Caco-2 (cell line): ENCODE data around the gene FOXP1. TPM values are rescaled to one million over a fixed set of nuclear protein-coding genes. Genes with fewer than 3 reads are reported as not detected.

Source experiments
- BruUV-seq: library from RNA; stranded (reverse); fragments of 400-500 nt; replicated peaks from 2 replicates; lab custom pipeline; 2021; lab: Mats Ljungman, UMichigan
- CTCF ChIA-PET: fragments of 300-600 bp; sonication (Branson Sonifier 250); formaldehyde crosslinking; loops from one replicate; lab custom pipeline; 2022; ENCODE audit warnings: antibody characterized with exemption; lab: Charles Lee
- POLR2A ChIA-PET: fragments of 300-600 bp; sonication (Branson Sonifier 250); formaldehyde crosslinking; loops from one replicate; lab custom pipeline; 2022; ENCODE audit warnings: antibody characterized with exemption; lab: Charles Lee
- DNase-seq, 2 experiments: peaks; one replicate each; pipeline versions ENCODE4 v3.0.0 to v3.0.0-alpha.2; 2020 to 2022
- H3K27me3 ChIP-seq: replicated peaks from 2 replicates; pipeline ENCODE4 v1.6.0; 2011; ENCODE audit warnings: low read length; ENCODE audit not compliant: control insufficient read depth, insufficient read depth
- H3K36me3 ChIP-seq: 2 replicates; pipeline ENCODE4 v1.5.1; 2011; ENCODE audit warnings: low read length; ENCODE audit not compliant: control insufficient read depth, insufficient read depth
- H3K4me1 ChIP-seq: fragments of 250-450 bp; sonication (Bioruptor Pico); 2 replicates; pipeline ENCODE4 v1.5.1; 2020; ENCODE audit warnings: mild to moderate bottlenecking
- H3K4me3 ChIP-seq: 2 replicates; pipeline ENCODE4 v1.5.1; 2011; ENCODE audit warnings: low read depth, mild to moderate bottlenecking, control low read depth, low read length
- H3K9me3 ChIP-seq: fragments of 250-450 bp; sonication (Bioruptor Pico); 2 replicates; pipeline ENCODE4 v1.5.1; 2020; ENCODE audit warnings: mild to moderate bottlenecking, moderate library complexity
- H3K27ac Mint-ChIP-seq: one replicate; pipeline ENCODE4 v1.8.0; 2022; ENCODE audit warnings: mixed read lengths; ENCODE audit not compliant: unreplicated experiment
- H3K27me3 Mint-ChIP-seq: one replicate; pipeline ENCODE4 v1.8.0; 2022; ENCODE audit warnings: mixed read lengths; ENCODE audit not compliant: insufficient read depth, unreplicated experiment
- H3K36me3 Mint-ChIP-seq: one replicate; pipeline ENCODE4 v1.8.0; 2022; ENCODE audit warnings: mild to moderate bottlenecking, mixed read lengths; ENCODE audit not compliant: insufficient read depth, unreplicated experiment
- H3K4me1 Mint-ChIP-seq: one replicate; pipeline ENCODE4 v1.8.0; 2022; ENCODE audit warnings: low read depth, mixed read lengths; ENCODE audit not compliant: unreplicated experiment
- H3K4me3 Mint-ChIP-seq: one replicate; pipeline ENCODE4 v1.8.0; 2022; ENCODE audit warnings: mild to moderate bottlenecking, moderate library complexity, mixed read lengths; ENCODE audit not compliant: unreplicated experiment
- H3K9me3 Mint-ChIP-seq: one replicate; pipeline ENCODE4 v1.8.0; 2022; ENCODE audit warnings: mixed read lengths; ENCODE audit not compliant: unreplicated experiment
- CTCF ChIP-seq, 2 experiments: fragments of 200-600 bp in 1 of 2; IDR thresholded peaks; 1 replicate in 1 of 2; 2 replicates in 1 of 2; pipeline versions ENCODE4 v1.5.1 to v1.8.0; 2011 to 2022; ENCODE audit warnings: antibody characterized with exemption in 1 of 2, control low read depth in 1 of 2, inconsistent platforms in 1 of 2, low read depth in 1 of 2, low read length in 1 of 2, mild to moderate bottlenecking in 1 of 2, moderate library complexity in 1 of 2; ENCODE audit not compliant: insufficient read depth in 1 of 2, severe bottlenecking in 1 of 2, unreplicated experiment in 1 of 2
- intact Hi-C: fragments of 100-400 bp; cut with micrococcal nuclease; formaldehyde crosslinking; loops from one replicate; pipeline ENCODE4 v1.10.0; 2022; ENCODE audit not compliant: unreplicated experiment
- total RNA-seq: library from RNA; stranded (reverse); gene quantifications from 2 replicates; pipeline ENCODE4 v1.2.3, GENCODE V29; 2022

Gene FOXP1
- total RNA-seq, 1 experiment from 2014 or later = 131 TPM

- CTCF ChIA-PET = no interaction called here
- no peak overlapping the region for H3K4me3 ChIP-seq
- Mint-ChIP-seq H3K36me3 (no peaks in the 10 kb centered on the region), H3K27ac (no peak overlapping the region), H3K4me1 (peaks cover 25% of the 10 kb centered on the region), H3K9me3 (no peaks in the 10 kb centered on the region), H3K4me3 (no peak overlapping the region), H3K27me3 (no peaks in the 10 kb centered on the region)
- no peak for TF ChIP-seq CTCF (IDR thresholded peaks at IDR 0.05; ENCODE audit: insufficient read depth in 1 of 2, low read depth in 1 of 2, low read length in 1 of 2, severe bottlenecking in 1 of 2, unreplicated experiment in 1 of 2)
- peaks cover 1% of the 10 kb centered on the region for H3K36me3 ChIP-seq
- H3K4me1 ChIP-seq = peaks cover 38% of the 10 kb centered on the region
- POLR2A ChIA-PET = no interaction called here
- BruUV-seq = no TSS peak
- H3K9me3 ChIP-seq = no peaks in the 10 kb centered on the region
- no peaks in the 10 kb centered on the region for H3K27me3 ChIP-seq
- DNase-seq = no peak
- intact Hi-C loops = no loop called here
These were observed 40.0 kb downstream of the FOXP1 start for GRCh38 chr3:71543371-71544016.

- Mint-ChIP-seq H3K36me3 (no peaks in the 10 kb centered on the region), H3K4me3 (no peak overlapping the region), H3K4me1 (peaks cover 25% of the 10 kb centered on the region), H3K27me3 (no peaks in the 10 kb centered on the region), H3K27ac (no peak overlapping the region), H3K9me3 (no peaks in the 10 kb centered on the region)
- DNase-seq = no peak
- Histone ChIP-seq H3K36me3 (peaks cover 1% of the 10 kb centered on the region), H3K9me3 (no peaks in the 10 kb centered on the region), H3K4me1 (peaks cover 30% of the 10 kb centered on the region), H3K4me3 (no peak overlapping the region), H3K27me3 (no peaks in the 10 kb centered on the region)
- intact Hi-C loops = no loop called here
- BruUV-seq = no TSS peak
- no peak for TF ChIP-seq CTCF (IDR thresholded peaks at IDR 0.05; ENCODE audit: insufficient read depth in 1 of 2, low read depth in 1 of 2, low read length in 1 of 2, severe bottlenecking in 1 of 2, unreplicated experiment in 1 of 2)
- ChIA-PET POLR2A (no interaction called here), CTCF (no interaction called here)
These were observed 40.8 kb downstream of the FOXP1 start for GRCh38 chr3:71542521-71543370.

- intact Hi-C loops = no loop called here
- Mint-ChIP-seq H3K4me1 (peaks cover 11% of the 10 kb centered on the region), H3K27me3 (no peaks in the 10 kb centered on the region), H3K9me3 (no peaks in the 10 kb centered on the region), H3K4me3 (no peak overlapping the region), H3K27ac (no peak overlapping the region), H3K36me3 (no peaks in the 10 kb centered on the region)
- CTCF ChIA-PET = no interaction called here
- POLR2A ChIA-PET = no interaction called here
- Histone ChIP-seq H3K9me3 (no peaks in the 10 kb centered on the region), H3K36me3 (no peaks in the 10 kb centered on the region; the same call in 1 of the 2 replicates), H3K4me1 (peaks cover 17% of the 10 kb centered on the region), H3K4me3 (no peak overlapping the region), H3K27me3 (no peaks in the 10 kb centered on the region)
- no peak for TF ChIP-seq CTCF (IDR thresholded peaks at IDR 0.05; ENCODE audit: insufficient read depth in 1 of 2, low read depth in 1 of 2, low read length in 1 of 2, severe bottlenecking in 1 of 2, unreplicated experiment in 1 of 2)
- no TSS peak for BruUV-seq
- DNase-seq = no peak
These were observed 42.2 kb downstream of the FOXP1 start for GRCh38 chr3:71541313-71541712.
